ENCODE results near the gene IGSF23.
"Not testable (repeated sequence)": the region's sequence is repeated elsewhere in the genome, so short reads cannot be mapped to it uniquely, and the experiment has no call there.

Gene IGSF23

DNA sequence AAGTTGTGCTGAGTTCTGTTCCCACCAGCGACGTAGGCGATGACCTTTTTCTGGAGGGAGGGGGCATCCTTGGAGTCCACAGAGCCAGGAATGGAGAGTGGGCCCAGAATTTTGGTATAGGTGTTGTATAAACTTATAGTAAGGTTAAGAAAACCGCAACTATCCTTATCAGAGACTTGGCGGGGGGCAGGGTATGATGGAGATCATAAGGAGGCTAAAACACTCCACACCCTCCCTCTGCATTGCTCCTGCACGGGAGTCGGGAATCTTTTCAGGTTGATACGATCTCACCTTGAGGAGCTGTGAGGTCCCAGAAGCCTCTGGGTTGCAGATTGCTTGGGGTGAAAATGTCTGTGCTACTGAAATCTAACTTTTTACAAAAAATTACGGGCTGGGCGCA lies 51.6 kb downstream of the IGSF23 start:
- DNase-seq (ENCODE audit: low read depth, low spot score), result no peak

DNA sequence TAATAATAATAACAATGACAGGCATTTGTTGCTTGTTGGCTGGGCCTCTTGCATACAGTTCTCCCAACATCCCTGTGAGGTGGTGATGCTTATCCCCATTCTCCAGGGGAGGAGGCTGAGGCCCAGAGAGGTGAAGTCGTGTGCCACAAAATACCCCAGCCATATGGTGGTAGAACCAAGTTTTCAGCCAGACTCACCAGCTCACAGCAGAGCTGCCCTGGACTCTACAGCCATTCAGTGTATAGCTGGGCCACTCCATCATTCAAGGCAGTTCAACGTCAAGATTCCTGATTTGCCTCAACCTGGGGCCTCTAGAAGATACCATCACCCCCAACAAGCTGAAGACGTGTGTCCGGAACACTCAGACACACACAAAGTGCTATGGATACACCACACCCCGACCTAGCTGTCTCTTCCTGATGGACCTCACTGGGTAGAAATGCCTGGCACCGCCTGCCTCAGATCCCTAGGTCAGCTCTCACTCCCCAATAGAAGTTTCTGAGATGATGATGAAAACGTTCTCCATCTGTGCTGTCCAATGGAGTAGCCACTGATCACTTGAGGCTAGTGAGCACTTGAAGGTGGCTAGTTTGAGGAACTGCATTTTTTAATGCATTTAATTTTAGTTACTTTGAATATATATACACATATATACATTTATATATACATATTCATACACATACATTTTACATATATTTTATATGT lies 53.6 kb downstream of the IGSF23 start:
- DNase-seq (ENCODE audit: low read depth, low spot score), result no peak

DNA sequence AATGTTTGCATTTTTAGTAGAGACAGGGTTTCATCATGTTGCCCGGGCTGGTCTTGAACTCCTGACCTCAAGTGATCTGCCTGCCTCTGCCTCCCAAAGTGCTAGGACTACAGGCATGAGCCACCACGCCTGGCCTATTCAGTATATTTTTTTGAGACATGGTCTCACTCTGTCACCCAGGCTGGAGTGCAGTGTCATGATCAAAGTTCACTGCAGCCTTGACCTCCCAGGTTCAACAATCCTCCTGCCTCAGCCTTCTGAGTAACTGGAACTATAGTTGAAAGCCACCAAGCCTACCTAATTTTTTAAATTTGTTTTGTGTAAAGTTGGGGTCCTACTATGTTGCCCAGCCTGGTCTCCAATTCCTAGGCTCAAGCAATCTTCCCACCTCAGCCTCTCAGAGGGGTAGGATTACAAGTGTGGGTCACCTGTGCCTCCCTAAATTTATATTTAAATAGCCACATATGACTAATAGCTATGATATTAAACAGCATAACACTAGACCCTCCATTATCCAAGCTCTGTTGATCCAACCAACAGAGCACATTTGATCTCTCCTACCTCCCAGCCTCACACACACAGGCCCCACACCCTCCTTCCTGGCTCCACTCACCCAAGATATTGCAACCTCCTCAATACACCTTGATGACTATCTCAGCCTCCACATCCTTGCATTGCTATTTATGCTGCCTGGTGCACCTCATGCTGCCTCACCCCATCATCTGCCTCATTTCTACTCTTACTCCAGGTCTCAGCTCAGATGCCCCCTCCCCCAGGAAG lies 55.8 kb downstream of the IGSF23 start:
- DNase-seq (ENCODE audit: low read depth, low spot score), result no peak

DNA sequence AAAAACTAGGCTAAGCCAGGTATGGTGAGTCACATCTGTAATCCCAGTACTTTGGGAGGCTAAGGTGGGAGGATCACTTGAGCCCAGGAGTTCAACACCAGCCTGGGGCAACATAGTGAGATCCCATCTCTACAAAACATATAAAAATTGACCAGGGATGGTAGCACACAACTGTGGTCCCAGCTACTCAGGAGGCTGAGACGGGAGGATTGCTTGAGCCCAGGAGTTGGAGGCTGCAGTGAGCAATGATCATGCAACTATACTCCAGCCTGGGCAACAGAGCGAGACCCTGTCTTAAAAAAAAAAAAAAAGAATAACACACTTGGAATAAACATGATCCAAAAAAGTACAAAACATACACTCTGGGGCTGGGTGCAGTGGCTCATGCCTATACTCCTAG lies 56.7 kb downstream of the IGSF23 start:
- DNase-seq (ENCODE audit: low read depth, low spot score), result not testable (repeated sequence)

DNA sequence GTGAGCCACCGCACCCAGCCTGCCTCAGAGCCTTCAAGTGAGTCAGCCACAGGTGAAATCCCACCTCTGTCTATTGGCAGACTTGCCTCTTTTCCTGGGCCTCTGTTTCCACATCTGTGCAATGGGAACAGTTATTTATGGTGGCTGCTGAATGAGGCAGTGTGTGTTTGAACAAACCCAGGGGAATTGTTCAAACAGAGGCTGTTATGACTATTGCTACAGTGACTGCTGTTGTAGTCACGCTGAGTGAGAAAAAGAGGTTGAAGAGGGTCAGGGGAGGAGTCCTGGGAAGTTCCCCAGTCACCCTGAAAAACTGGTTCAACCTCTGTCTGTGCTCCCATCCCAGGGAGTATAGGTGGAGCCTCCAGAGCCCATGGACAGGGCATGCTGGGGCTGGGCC lies 58.0 kb downstream of the IGSF23 start, which contains the start of gene CEACAM19:
TSS of gene CEACAM19 (plus strand) at position 83 of the 400 bp plus-strand sequence. CDS start 450 bp downstream, outside the sequence.
- DNase-seq (ENCODE audit: low read depth, low spot score), result no peak

DNA sequence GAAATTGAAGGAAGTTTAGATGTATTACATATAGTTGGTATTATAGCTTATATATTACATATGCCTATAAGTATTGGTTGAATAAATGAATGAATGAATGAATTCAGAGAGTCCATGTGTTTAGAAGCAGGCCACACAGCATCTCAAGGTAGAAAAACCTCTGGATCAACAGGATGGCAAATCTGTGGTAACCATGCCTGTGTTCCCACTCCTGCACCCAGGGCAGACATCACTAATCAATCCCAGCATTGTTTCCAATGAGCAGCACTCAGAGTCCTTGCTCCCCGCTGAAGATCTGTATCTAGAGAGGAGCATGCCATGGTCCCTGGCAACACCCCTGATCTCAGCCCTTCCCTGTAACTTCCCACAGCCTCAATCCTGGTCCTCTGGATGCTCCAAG lies 58.9 kb downstream of the IGSF23 start:
- no peak for DNase-seq (ENCODE audit: low read depth, low spot score)

DNA sequence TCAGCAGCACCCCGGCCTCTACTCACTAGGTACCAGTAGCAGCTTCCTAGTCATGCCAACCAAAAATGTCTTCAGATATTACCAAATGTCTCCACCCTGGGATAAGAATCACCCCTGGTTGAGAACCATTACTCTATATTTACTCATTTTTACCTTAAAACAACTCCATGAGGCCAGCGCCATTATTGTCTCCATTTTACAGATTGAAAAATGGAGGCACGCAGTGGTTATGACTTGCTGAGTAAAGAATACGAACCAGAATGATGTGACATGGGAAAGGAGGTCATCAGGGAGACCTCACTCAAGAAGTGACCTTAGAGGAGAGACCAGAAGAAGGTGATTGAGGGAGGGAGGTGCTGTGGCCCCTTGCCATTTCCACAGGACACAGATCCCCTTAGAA lies 60.1 kb downstream of the IGSF23 start:
- DNase-seq (ENCODE audit: low read depth, low spot score), result no peak

DNA sequence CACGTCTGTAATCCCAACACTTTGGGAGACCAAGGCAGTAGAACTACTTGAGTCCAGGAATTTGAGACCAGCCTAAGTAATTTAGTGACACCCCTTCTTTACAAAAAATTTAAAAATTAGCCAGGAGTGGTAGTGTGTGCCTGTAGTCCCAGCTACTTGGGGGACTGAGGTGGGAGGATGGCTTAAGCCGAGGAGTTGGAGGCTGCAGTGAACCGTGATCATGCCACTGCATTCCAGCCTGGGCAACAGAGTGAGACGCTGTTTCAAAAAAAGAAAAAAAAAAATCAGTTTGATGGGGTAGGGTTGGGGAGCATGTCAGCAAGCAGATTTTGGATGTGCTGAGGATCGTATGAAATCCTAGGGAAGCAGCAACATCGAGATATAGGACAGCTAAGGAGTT lies 62.2 kb downstream of the IGSF23 start:
- no peak for DNase-seq (ENCODE audit: low read depth, low spot score)

DNA sequence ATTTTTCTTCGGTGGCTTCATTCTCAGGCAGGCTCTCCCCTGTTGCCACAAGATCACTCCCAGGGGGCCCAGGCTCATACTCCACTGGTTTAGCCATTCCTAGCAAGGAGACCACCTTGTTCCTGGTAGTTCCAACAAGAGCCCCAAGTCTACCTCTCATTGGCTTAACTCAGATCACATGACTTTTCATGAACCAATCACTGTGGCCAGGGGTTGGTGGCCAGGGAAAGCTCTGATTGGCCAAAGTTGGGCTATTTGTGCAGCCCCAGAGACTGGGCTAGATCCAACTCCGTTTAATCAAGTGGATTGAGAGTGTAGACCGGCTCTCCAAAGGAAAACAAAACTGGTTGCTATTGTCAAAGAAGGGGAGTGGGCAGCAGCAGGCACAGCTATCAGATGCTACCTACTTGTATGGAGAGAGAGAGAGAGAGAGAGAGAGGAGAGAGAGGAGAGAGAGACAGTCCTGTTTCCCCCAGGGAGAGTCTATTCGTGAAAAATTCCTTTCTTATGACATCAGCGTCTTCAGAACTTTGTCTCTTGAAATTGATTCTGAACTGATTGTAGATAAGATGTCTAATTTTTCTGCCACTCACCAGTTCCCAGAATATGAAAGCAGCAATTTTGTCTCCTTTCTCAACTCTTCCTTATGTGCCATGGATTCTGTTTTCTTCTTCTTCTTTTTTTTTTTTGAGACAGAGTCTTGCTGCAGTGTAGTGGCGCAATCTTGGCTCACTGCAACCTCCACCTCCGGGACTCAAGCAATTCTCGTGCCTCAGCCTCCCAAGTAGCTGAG lies 63.9 kb downstream of the IGSF23 start:
- peak; percentile 51 for DNase-seq (ENCODE audit: low read depth, low spot score)

DNA sequence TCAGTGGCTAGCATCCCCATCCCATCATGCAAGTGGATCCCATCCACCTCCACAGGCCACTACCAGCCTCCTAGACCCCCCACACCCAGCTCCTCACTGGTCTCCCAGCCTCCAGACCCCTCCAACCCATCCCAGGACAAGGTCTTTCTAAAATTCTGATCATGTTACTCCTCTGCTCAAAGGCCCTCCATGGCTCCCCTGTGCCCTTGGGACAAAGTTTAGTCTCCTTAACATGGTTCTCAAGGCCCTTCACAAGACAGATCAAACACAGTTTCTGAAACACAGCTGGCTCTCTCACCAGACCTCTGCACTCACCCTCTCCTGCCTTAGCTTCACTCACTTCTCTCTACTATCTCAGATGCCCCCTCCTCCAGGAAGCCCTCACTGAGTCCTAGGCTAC lies 67.2 kb downstream of the IGSF23 start:
- DNase-seq (ENCODE audit: low read depth, low spot score), result no peak

DNA sequence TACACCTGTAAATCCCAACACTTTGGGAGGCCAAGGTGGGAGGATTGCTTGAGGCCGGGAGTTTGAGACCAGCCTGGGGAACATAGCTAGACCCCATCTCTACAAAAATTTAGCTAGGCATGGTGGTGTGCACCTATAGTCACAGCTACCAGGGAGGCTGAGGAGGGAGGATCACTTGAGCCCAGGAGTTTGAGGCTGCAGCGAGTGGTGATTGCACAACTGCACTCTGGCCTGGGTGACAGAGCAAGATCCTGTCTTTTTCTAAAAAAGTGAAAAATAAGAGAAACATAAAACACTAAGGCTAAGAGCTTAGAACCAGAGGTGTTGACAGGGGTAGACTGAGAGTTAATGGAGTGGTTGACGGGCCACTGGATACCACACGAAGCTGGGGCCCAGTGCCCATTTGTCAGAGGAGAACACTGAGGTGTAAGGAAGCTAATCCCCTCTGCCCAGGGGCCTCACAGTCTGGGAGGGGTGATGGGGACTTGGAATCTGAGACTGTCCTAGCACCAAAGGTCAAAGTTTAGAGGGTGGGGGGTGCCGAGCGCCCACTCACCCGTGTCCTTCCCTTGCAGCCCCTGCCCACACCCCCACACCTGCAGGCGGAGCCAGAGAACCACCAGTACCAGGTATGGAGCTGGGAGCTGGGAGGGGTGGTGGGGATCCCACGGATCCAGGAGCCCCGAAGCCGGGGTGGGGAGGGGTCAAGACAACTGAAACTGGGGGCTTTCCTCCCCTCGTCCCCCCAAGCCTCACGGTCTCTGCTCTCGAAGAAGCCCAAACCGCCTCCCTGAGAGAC lies 68.8 kb downstream of the IGSF23 start:
- no peak for DNase-seq (ENCODE audit: low read depth, low spot score)

DNA sequence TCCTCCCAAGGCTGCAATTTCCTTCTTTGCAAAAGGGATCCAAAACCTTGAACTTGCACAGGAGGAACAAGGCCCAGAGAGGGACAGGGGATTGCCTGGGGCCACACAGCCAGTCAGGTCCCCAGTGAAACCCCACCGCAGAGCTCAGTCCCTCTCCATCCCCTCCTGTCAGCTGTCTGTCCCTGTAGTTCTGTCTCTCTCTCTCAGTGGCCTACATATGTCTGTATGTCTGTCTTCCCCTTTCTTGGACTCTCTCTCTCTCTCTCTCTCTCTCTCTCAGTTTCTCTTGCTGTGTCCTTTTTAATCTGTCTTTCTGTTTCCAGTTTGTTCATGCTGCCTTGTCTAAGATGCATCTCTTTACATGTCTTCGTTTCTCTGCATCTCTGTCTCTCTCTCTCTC lies 69.4 kb downstream of the IGSF23 start:
- DNase-seq (ENCODE audit: low read depth, low spot score), result no peak

DNA sequence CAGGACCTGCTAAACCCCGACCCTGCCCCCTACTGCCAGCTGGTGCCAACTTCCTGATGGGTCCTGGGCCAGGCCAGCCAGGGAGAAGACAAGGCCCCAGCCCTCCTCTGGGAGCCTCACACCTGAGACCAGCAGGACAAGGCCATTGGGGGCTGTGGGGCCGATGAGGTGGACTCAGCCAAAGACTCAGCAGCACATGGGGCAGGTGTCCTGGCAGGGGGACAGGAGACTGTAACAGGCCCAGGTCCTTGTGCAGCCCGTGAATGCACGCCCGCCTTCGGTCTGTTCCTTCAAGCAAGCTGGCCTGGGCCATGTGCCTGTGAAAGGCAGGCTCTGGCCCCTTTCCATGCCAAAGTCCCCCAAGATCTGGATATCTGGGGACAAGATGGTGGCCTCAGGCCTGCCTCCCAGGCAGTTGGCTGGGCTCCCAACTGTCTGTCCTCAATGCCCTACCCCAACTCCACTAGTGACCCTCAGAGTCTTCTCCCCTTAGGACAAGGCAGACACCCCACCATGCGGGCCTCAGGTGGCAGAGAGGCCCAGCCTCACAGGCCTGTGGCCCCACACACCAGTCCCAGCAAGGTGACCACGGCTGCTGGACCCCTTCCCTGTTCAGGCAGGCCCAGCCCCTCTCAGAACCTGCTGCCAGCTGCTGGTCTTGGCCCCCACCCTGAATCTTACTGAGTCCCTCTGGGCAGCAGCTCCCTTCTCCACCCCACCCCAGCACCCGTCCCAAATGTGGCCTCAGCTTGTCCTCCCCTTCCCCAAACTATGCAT lies 70.3 kb downstream of the IGSF23 start:
- DNase-seq (ENCODE audit: low read depth, low spot score), result no peak

DNA sequence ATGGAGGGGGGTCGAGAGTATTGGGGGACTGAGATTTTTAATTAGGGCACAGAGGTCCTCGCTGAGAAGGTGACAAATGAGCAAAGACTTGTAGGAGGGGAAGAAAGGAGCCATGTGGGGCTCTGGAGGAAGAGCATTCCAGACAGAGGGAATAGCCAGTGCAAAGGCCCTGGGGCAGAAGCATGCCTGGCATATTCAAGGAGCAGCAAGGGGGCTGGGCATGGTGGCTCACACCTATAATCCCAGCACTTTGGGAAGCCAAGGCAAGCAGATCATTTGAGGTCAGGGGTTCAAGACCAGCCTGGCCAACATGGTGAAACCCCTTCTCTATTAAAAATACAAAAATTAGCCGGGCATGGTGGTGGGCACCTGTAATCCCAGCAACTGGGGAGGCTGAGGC lies 71.0 kb downstream of the IGSF23 start:
- DNase-seq (ENCODE audit: low read depth, low spot score), result not testable (repeated sequence)

DNA sequence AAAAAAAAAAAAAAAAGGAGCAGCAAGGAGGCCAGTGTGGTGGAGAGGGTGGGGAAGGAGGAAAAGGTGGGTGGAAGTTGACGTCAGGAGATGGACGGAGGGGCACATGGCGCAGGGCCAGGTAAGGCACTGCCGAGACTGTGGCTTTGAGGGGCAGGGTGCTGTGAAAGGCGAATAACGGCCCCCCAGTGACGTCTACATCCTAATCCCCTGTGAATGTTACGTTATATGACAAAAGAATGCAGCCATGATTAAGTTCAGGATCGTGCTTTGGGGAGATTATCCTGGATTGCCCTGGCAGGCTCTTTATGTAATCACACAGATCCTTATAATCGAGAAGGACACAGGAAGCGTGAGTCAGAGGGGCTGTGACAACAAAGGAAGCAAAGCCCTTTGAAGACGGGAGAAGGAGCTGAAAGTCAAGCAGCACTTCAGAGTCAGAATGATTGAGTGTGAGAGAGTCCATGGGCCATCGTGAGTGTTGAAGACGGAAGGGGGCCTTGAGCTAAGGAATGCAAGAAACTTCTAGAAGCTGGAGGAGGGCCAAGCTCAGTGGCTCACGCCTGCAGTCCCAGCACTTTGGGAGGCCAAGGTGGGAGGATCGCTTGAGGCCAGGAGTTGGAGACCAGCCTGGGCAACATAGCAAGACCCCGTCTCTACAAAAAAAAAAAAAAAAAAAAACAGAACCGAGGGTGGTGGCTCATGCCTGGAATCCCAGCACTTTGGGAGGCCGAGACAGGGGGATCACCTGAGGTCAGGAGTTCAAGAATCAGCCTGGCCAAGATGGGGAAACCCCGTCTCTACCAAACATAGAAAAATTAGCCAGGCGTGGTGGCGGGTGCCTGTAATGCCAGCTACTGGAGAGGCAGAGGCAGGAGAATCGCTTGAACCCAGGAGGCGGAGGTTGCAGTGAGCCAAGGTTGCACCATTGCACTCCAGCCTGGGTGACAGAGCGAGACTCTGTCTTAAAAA lies 71.8 kb downstream of the IGSF23 start:
- peak; percentile 86 for DNase-seq (ENCODE audit: low read depth, low spot score)

DNA sequence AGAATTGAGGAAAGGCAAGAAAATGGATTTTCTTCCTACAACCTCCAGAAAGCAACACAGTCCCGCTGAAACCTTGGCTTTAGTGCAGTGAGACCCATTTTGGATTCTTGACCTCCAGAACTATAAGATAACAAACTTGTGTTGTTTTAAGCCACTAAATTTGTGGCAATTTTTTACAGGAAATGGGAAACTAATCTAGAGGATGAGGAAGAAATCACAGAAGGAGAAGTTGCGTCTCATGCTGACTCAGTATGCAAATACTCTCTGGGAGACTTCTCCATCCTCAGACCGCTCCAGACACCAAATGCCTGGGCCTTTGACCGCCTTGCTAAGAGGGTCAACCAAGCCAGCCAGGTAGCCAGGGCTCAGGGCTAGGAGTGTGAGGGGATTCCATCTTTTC lies 72.5 kb downstream of the IGSF23 start:
- DNase-seq (ENCODE audit: low read depth, low spot score), result peak; percentile 40
